HG03196 (cell line): ENCODE data around the gene BCAS3.

Experiments used
- ATAC-seq: cut with Tn5 transposase; IDR thresholded peaks from one replicate; pipeline ENCODE4 v1.9.1; 2021; ENCODE audit not compliant: unreplicated experiment

Gene BCAS3

DNA sequence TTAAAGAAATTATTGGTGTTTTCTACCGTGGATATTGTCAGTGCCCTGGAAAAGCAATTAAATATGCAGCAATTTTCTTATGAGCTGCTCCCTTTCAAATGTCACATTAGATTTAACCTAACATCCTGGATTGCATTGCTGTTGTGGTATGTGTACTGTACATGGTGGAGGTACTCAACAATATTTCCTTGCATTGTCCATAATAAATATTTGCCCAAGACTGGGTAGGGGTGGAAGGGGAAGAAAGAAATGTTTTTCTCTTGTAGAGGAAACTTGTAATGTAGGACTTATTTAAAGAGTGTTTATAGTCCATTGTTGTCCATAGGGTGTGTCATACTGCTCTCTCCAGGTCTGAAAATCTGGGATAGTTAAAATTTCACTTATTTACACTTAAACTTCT lies 375.8 kb downstream of the BCAS3 start:
- ATAC-seq = no peak

DNA sequence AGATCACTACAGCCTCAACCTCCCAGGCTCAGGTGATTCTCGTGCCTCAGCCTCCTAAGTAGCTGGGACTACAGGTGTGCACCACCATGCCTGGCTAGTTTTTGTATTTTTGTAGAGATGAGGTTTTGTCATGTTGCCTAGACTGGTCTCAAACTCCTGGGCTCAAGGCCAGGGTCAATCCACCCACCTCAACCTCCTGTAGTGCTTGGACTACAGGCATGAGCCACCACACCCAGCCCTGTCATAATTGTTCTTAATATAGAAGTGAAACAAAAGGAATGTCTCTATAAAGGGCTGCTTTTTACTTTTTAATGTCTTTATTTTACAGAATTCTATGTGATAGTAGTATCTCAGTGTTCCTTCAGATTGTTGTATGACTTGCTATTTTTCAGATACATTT lies 376.8 kb downstream of the BCAS3 start:
- ATAC-seq = no peak

DNA sequence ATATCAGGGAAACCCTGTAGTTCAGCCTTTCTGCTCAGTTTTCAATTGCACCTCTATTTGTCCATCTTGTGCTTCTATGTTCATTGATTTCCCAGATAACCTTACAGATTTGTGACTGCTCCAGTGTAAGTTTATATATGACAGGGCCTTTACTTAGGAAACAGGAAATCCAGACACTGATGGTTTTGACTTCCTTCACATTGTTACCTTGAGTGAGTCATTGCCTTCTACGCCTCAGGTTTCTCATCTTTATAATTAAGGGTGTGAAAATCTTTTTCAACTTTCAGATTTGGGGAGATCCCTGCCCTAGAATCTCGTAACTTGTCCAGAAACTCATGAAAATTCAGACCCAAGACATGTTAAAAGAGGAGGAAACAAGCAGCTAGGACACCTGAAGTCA lies 379.6 kb downstream of the BCAS3 start:
- no peak for ATAC-seq

DNA sequence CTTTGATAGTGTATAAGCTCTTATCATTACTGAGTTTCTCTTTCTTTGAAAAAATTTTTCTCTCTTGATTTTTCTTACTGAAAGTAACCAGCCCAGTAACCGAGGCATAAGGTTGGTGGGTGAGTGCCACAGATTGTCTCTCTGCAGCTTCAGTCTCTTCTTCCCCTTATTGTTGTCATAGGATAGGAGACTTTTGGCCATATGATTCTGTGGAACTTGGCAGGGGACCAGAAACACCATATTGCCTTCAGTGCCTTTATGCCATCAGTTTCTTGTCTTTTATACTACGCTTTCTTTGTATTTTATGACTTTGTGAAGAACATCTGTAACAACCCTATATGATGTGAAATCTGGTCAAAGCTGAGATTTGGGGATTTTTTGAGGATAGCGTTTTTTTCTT lies 380.4 kb downstream of the BCAS3 start:
- no peak for ATAC-seq

DNA sequence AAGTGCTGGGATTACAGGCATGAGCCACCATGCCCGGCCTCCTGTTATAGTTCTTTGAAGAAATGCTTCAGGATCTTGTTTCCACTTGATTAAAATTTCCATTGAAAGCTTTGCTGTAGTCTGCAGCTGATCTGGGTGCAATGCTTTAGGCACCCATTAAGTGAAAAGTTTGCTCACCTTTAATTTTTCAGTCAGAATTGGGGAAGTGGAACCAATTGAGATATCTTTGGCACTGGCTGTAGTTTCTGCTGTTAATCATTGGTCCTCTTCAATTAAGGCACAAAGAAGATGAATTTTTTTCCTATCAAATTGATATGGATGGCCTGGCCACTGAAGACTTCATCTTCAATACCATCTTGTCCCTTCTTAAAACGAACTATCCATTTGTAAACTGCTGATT lies 385.9 kb downstream of the BCAS3 start:
- no peak for ATAC-seq

DNA sequence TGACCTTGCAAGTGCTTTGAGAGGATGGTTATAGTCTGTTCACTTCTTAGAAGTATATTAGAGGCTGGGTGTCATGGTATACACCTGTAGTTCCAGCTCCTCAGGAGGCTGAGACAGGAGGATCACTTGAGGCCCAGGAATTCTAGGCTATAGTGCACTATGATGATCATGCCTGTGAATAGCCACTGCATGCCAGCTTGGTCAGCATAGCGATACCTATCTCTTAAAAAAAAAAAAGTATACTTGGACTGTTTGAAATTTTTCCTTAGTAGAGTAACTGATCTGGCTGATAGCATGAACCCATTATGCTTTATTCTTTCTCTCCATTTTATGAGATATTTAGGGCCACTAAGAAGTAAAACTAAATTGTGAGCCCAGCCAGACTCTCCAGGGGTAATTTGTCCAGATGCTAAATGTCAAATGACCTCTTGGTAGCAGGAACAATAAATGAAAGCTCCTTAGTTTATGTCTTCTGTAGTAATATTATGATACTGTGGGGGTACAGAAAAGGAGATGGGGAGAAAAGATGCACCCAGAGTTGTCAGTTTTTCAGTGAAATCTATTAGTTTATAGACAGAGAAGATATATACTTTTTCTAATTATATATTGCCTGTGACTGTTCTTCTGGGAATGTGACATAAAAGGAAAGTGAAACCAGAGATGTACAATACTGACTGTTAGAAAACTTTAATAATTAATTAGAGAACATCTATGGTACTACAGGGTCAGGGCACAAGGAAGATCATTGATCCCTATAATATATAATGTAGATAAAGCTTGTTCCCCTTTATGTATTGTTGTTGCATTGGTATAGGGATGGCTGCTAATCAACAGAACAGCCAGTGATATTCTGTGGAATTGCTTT lies 386.7 kb downstream of the BCAS3 start:
- peak; percentile 76 for ATAC-seq

DNA sequence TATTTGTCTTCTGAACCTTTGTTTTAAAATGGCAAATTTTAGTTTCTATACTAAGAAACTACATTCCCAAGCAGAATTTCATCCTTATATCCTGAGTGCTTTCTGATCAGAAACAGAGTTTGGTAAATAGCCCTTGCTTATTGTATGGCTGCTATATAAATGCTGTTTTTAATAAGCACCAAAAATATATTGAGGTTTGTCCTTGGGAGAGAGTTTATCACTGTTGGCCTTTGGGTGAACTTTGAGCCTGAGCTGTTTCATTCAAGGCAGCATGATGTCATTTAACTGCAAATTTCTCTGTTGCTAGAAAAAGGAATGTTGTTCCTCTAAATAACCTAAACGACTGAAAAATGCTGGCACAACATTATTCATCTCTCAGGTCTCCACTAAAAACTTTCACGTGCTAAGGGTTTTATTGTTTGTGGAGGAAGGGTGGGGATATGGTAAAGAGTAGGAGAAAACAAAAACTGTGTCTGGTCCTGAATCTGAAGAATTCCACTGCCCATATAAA lies 387.7 kb downstream of the BCAS3 start:
- ATAC-seq = no peak

DNA sequence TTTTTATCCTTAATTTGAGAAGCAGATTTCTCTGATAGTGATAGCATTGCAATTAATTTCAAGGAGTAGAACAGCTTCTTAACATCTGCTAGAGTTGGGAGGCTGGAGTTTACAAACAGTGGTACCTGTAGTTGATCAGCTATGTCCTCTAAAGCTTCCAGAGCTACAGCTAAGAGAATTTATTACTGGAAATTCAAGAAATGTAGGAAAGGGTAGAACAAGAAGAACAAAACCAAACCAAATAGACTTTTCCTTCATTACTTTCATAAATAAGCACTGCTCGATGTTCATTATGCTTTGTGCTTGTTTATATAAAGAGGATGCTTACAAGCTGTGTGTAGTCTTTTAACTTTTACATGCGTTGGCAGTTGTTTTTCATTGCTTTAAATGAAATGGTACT lies 388.4 kb downstream of the BCAS3 start:
- no peak for ATAC-seq

DNA sequence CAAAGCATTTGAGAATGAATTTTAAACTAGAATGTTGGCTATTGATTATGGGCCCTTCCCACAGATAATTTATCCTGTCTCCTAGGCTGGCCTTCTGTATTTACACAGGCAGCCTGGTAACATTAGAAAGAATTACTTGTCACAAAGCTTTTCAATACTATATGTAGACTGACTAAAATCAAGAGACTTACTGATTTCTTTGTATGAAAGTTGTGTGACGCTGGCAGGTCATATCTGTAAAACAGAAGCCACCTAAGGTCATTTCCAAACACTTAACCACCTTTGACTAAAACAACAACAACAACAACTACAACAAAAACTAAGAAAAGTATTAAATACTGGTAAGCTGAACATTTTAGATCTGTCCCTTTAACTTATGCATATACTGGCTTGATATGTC lies 393.0 kb downstream of the BCAS3 start:
- ATAC-seq = no peak

DNA sequence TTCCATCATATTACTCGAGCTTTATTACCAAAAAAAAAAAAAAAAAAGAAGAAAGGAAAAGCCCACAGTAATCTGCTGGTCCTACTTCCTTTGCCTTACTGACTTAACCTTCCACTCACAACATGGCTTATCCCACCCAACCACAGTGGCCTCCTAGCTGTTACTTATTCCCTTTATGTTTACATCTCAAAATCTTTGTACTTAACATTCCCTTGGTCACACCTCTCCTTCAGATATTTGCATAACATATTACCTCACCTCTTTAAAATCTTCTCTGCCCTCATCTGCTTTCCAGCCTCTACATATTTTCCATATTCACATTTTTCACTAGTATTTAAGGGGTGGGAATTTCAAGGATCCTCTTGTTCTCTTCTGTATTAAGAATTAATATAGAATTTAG lies 395.0 kb downstream of the BCAS3 start:
- ATAC-seq = no peak

DNA sequence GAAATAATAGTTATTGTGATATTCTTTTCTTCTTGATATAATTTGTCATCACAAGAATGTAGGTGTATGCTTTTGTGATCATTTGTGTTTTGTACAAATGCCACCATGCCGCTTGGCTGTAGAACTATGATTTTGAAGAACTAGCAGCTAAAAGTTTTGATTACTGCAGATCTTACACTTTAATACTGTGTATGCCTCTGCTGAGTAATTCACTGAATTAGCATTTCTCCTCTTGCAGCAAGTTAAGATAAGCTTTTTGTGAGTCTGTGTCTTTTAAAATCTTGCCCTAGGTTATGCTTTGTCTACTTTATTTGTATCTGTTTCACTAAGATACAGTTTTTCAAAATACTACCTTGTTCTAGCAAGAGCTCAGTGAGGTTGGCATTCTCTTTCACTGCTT lies 395.5 kb downstream of the BCAS3 start:
- ATAC-seq = no peak

DNA sequence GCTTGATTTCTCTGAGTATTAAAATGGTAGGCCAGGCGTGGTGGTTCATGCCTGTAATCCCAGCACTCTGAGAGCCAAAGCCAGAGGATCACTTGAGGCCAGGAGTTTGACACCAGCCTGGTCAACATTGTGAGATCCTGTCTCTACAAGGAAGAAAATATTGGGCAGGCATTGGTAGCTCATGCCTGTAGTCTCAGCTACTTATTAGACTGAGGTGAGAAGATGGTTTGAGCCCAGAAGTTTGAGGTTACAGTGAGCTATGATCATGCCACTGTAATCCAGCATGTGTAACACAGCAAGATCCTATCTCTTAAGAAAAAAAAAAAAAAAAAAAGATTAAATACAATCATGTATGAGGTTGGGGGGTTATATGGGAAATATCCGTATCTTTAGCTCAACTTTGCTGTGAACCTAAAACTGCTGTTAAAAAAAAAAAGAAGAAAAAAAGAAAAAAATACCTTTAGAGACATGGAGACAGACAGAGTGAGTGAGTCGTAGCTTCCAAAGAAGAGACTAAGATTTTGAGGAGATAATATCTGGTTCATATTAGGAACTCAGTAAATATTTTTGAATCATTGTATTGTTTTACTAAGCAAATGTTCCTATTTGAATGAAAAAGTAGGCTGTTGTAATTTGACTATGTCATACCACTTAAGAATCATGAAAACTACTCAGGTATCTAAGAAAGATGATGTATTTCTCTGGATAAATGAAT lies 396.3 kb downstream of the BCAS3 start:
- no peak for ATAC-seq

DNA sequence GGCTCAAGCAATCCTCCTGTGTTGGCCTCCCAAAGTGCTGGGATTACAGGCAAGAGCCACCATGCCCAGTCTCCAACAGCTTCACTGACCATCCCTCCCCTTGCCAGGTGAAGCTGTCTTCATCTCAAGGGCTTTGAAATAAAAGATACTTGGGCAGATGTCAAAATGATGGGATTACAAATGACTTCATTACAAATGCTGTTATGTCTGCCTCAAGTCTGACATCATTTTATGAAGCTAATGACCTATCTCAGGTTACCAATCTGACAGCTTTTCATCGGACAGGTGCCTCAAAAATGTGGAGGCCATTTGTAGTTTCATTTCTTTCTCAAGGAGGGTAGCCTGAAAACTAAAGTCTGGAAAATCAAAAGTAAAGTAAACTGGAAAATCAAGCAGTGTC lies 398.3 kb downstream of the BCAS3 start:
- ATAC-seq = no peak

DNA sequence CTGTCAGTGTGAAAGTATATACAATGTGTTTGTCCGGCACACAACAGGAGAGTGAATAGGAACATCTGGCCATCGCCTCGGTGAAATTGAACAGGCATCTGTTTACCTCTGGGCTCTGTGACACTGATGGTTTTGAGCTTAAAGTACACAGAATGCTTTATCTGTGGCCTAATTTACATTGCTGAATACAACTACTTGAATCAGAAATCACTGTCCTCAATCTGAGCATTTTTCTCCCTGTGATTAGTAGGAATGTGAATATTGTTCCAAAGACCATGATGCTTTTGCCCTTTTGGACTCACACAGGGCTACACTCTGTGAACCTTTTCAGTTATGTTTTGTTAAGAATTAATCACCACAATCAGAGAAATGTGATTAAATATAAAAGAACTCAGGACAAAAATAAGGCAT lies 399.0 kb downstream of the BCAS3 start:
- ATAC-seq = no peak

DNA sequence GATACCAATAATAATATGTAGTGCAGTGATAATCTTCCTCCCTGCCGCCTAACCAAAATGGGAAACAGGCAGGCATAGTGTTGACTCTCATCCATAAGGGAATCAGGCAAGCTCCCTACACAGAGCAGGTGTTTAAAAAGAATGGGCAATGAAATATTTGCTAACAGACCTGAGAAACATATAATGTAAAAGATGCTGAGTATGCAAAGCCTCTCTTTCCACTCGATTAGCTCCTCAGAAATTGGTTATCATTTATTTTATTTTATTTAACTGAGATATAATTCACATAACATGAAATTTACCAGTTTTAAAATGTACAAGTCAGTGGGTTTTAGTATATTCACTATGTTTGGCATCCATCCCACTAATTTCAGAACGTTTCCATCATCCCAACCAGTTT lies 404.3 kb downstream of the BCAS3 start:
- no peak for ATAC-seq

DNA sequence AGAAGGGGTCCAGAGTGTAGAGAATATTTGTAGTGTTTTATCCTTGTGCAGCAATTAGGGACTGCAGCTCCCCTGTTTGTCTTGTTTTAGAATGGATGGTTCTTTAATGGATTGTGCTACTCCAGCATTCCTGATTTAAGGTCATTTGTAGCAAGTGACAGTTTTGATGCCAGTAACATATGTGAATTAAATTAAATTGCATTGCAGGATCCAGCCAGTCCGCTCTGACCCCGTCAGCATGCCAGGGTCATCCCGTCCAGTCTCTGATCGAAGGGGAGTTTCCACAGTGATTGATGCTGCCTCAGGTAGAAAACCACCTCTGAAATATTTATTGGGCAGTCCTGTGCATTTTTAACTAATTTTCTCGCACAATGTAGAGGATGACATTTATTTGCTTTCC lies 406.6 kb downstream of the BCAS3 start:
- ATAC-seq = no peak

DNA sequence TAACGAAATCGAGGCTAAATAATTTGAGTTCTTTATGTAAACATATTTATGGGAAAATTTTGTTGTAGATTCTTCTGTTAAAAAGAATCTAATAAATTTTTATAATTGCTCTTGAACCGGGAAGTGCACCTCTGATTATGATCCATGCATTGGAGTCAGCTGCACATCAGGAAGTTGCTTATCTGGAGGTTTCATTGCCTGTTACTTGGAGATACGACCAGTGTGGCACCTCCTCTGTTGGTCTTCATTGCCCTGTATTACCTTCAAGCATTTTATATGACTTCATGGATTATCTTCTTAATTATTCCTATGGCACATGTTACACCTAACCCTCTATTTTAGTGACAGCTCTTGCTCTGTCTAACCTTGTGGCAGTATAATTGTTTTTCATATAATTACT lies 409.4 kb downstream of the BCAS3 start:
- no peak for ATAC-seq

DNA sequence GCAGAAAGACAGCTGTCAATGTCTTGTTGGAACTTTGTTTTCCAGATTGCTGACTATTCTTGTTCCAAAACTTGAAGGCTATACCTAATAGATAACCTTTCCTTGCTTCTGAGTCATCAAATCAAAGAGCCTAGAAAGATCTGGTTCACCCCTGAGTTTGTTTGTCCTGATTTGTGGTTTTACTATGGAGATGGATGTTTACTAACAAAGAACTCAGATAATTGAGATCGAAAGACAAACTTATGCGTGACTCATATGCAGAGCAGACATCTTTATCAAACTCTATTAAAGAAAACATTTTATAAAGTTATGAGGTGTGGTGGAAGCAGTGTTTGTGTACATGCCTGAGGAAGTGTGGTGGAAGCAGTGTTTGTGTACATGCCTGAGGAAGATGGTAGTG lies 410.9 kb downstream of the BCAS3 start:
- ATAC-seq = no peak

DNA sequence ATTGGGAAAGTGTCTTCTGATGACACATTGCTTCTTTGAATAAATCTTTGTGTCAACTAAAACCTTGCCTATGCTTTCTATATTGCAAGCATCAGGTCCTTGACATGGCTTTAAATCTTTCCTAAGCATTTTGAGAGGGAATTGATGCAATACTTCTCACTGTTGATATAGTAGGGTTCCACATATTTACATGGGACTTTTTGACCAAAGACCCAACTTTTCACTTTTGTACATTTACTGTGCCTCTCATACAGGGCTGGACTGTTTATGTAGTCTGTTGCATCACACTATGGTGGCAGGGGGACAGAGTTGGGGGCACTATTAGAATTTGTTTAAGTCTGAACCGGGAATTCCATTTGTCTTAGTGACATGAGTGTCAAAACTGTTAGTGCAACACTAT lies 413.4 kb downstream of the BCAS3 start:
- ATAC-seq = no peak

DNA sequence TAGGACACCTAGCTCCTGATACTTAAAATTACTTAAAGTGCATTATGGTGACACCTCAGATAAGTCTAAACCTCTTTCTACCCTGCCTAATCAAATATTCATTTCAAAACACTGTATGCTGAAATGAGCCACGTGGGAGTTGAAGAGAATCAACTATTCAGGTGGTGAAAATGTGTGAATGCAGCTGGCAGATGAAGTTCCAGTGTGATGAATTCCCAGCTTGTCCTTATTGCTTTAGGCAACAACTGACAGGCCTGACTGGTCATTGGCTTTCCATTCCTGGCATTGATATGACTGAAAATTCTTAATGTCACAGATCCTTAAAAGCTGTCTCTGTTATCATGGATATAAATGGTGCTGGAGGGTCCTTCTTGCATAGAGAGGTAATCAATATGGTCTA lies 420.1 kb downstream of the BCAS3 start:
- no peak for ATAC-seq

DNA sequence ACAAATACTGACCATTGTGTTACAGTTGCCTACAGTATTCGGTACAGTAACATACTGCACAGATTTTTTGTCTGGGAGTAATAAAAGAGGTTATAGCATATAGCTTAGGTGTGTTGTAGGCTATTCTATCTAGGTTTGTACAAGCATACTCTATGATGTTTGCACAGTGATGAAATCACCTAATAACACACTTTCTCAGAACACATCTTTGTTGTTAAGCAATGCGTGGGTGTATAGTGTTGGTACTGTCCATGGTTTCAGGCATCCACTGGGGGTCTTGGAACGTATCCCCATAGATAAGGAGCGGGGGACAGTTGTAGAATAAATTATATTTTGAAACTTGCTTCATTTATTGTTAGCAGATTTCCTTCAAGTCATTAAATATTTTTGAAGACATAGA lies 428.7 kb downstream of the BCAS3 start:
- ATAC-seq = no peak

DNA sequence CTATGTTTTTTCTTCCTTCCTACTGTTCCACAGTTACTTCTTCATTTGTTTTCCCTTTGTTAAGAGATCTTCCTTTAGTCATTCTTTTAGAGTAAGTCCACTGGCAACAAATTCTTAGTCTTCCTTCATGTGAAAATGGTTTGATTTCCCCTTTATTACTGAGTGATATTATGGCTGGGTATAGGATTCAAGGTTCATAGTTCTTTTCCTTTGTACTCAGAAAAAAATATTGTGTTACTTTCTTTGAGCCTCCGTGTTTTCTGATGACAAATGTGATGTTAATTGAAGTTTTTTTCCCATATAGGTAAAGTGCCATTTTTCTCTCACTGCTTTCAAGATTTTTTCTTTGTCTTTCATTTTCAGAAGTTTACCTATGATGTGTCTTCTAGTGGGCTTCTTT lies 438.9 kb downstream of the BCAS3 start:
- ATAC-seq = no peak
